Activated T-helper 1 cell treated with anti-CD3 and anti-CD28 coated beads, Interleukin-12 subunit alpha, Interleukin-12 subunit beta, Interleukin-2, Interleukin-4 antibody, amounts not matched to agents 30 ng/mL and 10 ng/mL and 1 ng/mL, durations not matched to agents 14 hours and 24 hours and 36 hours (primary cell): ENCODE measurements around the gene SCARF2. TPM values are rescaled to one million over a fixed set of nuclear protein-coding genes. Genes with fewer than 3 reads are reported as not detected.
"Not testable (repeated sequence)": the region's sequence is repeated elsewhere in the genome, so short reads cannot be mapped to it uniquely, and the experiment has no call there.

Experiments
- DNase-seq: peaks from one replicate; pipeline ENCODE4 v3.0.0; 2021; ENCODE audit warnings: low spot score
- H3K27ac Mint-ChIP-seq: one replicate; pipeline ENCODE4 v1.8.0; 2021; ENCODE audit warnings: mild to moderate bottlenecking, mixed read lengths
- H3K27me3 Mint-ChIP-seq: one replicate; pipeline ENCODE4 v1.8.0; 2022; ENCODE audit warnings: mild to moderate bottlenecking, moderate library complexity, mixed read lengths; ENCODE audit not compliant: insufficient read depth
- H3K36me3 Mint-ChIP-seq: one replicate; pipeline ENCODE4 v1.8.0; 2021; ENCODE audit warnings: low read depth, mixed read lengths
- H3K4me1 Mint-ChIP-seq: one replicate; pipeline ENCODE4 v1.8.0; 2021; ENCODE audit warnings: low read depth, mixed read lengths
- H3K4me3 Mint-ChIP-seq: one replicate; pipeline ENCODE4 v1.8.0; 2021; ENCODE audit warnings: mild to moderate bottlenecking, moderate library complexity, mixed read lengths
- H3K9me3 Mint-ChIP-seq: one replicate; pipeline ENCODE4 v1.8.0; 2021; ENCODE audit warnings: mixed read lengths
- intact Hi-C: fragments of 100-400 bp; cut with micrococcal nuclease; formaldehyde crosslinking; loops from one replicate; pipeline ENCODE4 v1.15.1; 2024
- total RNA-seq: library from RNA; stranded (reverse); gene quantifications from 2 replicates; pipeline ENCODE4 v1.2.3, GENCODE V29; 2022

SCARF2 gene
- total RNA-seq, 1 donor from 2014 or later: 0.41 TPM

DNA sequence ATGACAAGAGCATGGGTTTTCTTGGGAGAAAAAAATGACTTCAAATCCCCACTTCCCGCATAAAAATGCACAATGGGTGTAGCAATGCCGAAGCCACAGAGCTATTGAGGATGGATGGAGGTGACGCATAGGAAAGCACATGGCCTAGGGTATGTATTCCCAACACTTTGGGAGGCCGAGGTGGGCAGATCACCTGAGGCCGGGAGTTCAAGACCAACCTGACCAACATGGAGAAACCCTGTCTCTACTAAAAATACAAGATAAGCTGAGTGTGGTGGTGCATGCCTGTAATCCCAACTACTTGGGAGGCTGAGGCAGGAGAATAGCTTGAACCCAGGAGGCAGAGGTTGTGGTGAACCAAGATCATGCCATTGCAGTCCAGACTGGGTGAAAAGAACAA, 58.9 kb downstream of the SCARF2 start:
- H3K4me1 Mint-ChIP-seq, H3K36me3 Mint-ChIP-seq, H3K27ac Mint-ChIP-seq, H3K9me3 Mint-ChIP-seq, H3K4me3 Mint-ChIP-seq, intact Hi-C loops, DNase-seq: not testable (repeated sequence)
- H3K27me3 Mint-ChIP-seq: peaks cover 17% of the 10 kb centered on the region

DNA sequence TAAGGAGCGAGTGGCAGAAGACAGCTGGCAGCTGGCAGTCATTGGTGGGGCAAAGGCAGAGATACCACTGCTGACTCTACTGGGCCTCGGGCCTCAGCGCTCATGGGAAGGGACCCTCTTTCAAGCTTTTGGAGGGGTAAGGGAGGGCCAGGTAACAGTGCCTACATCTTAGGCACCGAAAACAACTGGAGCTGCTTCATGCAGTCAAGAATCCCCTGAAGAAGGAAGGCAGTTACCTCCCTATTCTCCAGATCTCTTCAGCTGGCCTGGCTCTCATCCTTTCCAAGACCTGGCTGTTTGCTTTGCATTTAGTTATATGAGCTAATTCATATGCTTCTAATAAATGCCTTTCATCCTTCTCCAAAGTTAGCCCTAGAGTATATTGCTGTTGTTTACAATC, 59.5 kb downstream of the SCARF2 start:
- H3K27me3 Mint-ChIP-seq: peaks cover 14% of the 10 kb centered on the region
- no peaks in the 10 kb centered on the region for H3K4me1 Mint-ChIP-seq
- no peak overlapping the region for H3K4me3 Mint-ChIP-seq
- no peaks in the 10 kb centered on the region for H3K36me3 Mint-ChIP-seq
- no peak overlapping the region for H3K27ac Mint-ChIP-seq
- intact Hi-C loops: no loop called here
- DNase-seq: no peak
- no peaks in the 10 kb centered on the region for H3K9me3 Mint-ChIP-seq

DNA sequence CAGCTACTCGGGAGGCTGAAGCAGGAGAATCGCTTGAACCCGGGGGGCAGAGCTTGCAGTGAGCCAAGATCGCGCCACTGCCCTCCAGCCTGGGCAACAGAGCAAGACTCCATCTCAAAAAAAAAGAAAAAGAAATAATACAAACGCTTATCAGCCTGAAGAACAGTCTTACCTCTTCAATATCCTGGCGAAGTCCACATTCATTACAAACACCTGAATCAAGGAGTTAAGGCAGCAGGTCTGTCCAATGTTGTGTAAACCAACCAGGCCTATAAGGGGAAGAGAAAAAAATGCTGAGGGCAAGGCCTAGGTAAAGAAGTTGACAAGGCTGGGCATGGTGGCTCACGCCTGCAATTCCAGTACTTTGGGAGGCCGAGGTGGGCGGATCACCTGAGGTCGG, 60.6 kb downstream of the SCARF2 start:
- H3K9me3 Mint-ChIP-seq, H3K27me3 Mint-ChIP-seq, H3K27ac Mint-ChIP-seq, H3K4me3 Mint-ChIP-seq, intact Hi-C loops, DNase-seq, H3K36me3 Mint-ChIP-seq, H3K4me1 Mint-ChIP-seq: not testable (repeated sequence)

DNA sequence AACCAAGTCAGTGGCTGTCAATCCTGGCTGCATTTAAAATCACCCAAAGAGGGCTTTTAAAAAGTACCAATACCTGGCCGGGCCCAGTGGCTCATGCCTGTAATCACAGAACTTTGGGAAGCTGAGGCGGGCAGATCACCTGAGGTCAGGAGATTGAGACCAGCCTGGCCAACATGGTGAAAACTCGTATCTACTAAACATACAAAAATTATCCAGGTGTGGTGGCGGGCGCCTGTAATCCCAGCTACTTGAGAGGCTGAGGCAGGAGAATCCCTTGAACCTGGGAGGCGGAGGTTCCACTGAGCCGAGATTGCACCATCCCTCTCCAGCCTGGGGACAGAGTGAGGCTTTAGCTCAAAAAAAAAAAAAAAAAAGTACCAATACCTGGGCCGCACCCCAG, 61.3 kb downstream of the SCARF2 start:
- H3K27ac Mint-ChIP-seq, DNase-seq, H3K9me3 Mint-ChIP-seq, H3K4me3 Mint-ChIP-seq, intact Hi-C loops, H3K4me1 Mint-ChIP-seq, H3K27me3 Mint-ChIP-seq, H3K36me3 Mint-ChIP-seq: not testable (repeated sequence)

Other genes starting within 250 kb of the SCARF2 start
- gene RTN4R, start 169.5 kb downstream of the SCARF2 start, total RNA-seq: 1.7 and 1.9 TPM in 2 replicates
- gene DGCR6L, start 117.8 kb downstream of the SCARF2 start, total RNA-seq: 35.5 and 40.6 TPM in 2 replicates
- 14.3 and 15.2 TPM in 2 replicates for gene ZNF74, start 43.7 kb downstream of the SCARF2 start, total RNA-seq
- gene KLHL22, start 58.0 kb upstream of the SCARF2 start, total RNA-seq: 18.8 and 21.9 TPM in 2 replicates
- gene MED15, start 69.8 kb upstream of the SCARF2 start, total RNA-seq: 103 and 110 TPM in 2 replicates